Activated T-cell treated with anti-CD3 and anti-CD28 coated beads, Interleukin-2, amount 50 U/mL, for 72 hours (primary cell): ENCODE measurements around the gene FSTL4. TPM values are rescaled to one million over a fixed set of nuclear protein-coding genes. Genes with fewer than 3 reads are reported as not detected.
"Not testable (repeated sequence)": the region's sequence is repeated elsewhere in the genome, so short reads cannot be mapped to it uniquely, and the experiment has no call there.

ENCODE experiments used
- ATAC-seq, 2 donors: fragments of 150-1000 bp; cut with Tn5 transposase; replicated peaks in 1 of 2; 2 replicates each; pipeline ENCODE4 v1.10.0; 2021; ENCODE audit warnings: moderate library complexity in 2 of 2, mild to moderate bottlenecking in 1 of 2
- DNase-seq, 2 donors: peaks; one replicate each; pipeline ENCODE4 v3.0.0; 2021 to 2022; ENCODE audit warnings: mixed read lengths in 1 of 2
- H3K27ac Mint-ChIP-seq: one replicate; pipeline ENCODE4 v1.8.0; 2022; ENCODE audit warnings: mild to moderate bottlenecking, moderate library complexity, mixed read lengths
- H3K27me3 Mint-ChIP-seq: one replicate; pipeline ENCODE4 v1.8.0; 2022; ENCODE audit warnings: low read depth, mixed read lengths
- H3K36me3 Mint-ChIP-seq, 2 donors: one replicate each; pipeline ENCODE4 v1.8.0; 2022; ENCODE audit warnings: mixed read lengths in 2 of 2, mild to moderate bottlenecking in 1 of 2; ENCODE audit not compliant: insufficient read depth in 2 of 2
- H3K4me1 Mint-ChIP-seq: one replicate; pipeline ENCODE4 v1.8.0; 2022; ENCODE audit warnings: low read depth, mixed read lengths
- H3K4me3 Mint-ChIP-seq, 2 donors: one replicate each; pipeline ENCODE4 v1.8.0; 2022; ENCODE audit warnings: mild to moderate bottlenecking in 2 of 2, mixed read lengths in 2 of 2, moderate library complexity in 2 of 2
- H3K9me3 Mint-ChIP-seq, 2 donors: one replicate each; pipeline ENCODE4 v1.8.0; 2022; ENCODE audit warnings: mixed read lengths in 2 of 2
- total RNA-seq, 2 donors: library from RNA; stranded (reverse); gene quantifications; one replicate each; pipeline ENCODE4 v1.2.3, GENCODE V29; 2022

FSTL4 gene
- total RNA-seq, 2 donors from 2014 or later = not detected

DNA sequence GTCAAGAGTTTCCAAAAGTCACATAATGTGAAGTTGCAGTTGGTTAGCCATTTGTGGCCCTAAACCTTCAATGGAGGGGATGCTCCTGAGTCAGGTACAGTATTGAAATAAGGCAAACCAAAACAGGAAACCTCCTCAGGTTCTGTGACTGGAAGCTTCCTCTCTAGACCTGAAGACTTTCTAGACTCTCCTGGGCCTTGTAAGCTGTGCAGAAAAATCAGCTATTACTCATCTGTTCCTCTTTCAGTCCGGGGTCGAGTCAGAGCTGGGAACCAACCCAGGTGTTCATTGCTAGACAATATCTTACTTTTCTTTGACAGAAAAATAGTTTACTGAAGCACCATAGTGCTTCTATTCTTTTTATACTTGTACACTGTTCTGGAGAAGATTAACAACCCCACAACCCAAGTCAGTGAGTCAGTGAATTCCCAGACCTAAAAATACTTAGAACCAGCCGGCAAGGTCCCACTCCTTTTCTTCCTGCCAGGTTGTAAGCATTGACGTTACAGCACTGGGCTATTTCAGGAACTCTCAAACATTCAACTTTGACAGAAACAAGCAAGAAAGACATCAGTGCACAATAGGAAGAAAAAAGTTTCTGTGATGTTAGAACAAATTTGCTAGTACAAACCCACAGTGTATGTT is 47.3 kb downstream of the FSTL4 start:
- peaks cover 51% of the 10 kb centered on the region for H3K27me3 Mint-ChIP-seq
- no peaks in the 10 kb centered on the region for H3K9me3 Mint-ChIP-seq
- peak; percentile 56 to 78 for ATAC-seq
- H3K4me3 Mint-ChIP-seq = no peak overlapping the region
- H3K27ac Mint-ChIP-seq = no peak overlapping the region
- H3K36me3 Mint-ChIP-seq = no peaks in the 10 kb centered on the region
- H3K4me1 Mint-ChIP-seq = peaks cover 5% of the 10 kb centered on the region
- DNase-seq = peak in 1 of 2 donors; percentile 8

DNA sequence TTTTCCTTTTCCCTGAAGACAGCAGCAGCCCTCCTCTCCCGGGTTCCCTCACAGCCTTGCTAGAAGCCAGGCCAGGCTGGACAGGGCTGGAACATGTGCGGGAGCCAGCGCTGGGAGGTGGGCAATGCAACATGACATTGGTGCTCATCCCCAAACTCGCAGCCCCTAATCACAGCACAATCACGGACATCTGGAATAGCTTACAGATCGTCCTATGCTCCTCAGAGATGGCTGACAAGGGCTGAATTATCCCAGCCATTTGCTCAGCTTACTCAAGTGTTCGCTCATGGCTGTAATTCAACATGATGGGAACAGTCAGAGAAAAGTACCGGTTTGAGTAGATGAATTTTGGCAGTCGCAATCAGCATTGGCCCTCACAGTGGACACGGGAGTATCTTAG is 49.8 kb downstream of the FSTL4 start:
- peaks cover 56% of the 10 kb centered on the region for H3K27me3 Mint-ChIP-seq

DNA sequence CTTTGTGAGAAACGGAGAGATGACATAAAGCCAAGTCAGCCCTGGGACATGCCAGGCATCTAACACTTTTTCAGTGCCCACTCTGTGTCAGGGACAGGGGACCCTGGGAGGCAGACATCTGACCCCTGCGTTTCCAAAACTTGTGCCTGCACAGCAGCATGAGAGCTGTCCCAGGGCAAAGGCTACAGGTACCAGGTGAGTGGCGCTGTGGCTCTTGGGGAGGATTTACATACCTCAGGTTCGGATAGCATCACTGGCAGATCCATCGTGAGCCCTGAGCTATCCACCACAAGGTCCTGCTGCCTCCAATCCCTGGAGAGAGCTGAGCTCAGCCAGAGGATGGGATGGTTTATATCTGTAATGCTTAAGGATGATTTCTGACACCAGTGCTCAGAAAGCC is 52.4 kb downstream of the FSTL4 start:
- Mint-ChIP-seq H3K9me3 (no peaks in the 10 kb centered on the region), H3K36me3 (no peaks in the 10 kb centered on the region), H3K27ac (no peak overlapping the region), H3K4me3 (no peak overlapping the region), H3K27me3 (peaks cover 43% of the 10 kb centered on the region), H3K4me1 (peaks cover under 1% of the 10 kb centered on the region)
- ATAC-seq = no peak
- no peak for DNase-seq

More for the DNA sequence above, 49.8 kb downstream of the FSTL4 start:
- Mint-ChIP-seq H3K9me3 (no peaks in the 10 kb centered on the region), H3K36me3 (no peaks in the 10 kb centered on the region), H3K27ac (no peak overlapping the region), H3K4me1 (peaks cover 5% of the 10 kb centered on the region), H3K4me3 (no peak overlapping the region)
- DNase-seq (no peak), ATAC-seq (no peak)

DNA sequence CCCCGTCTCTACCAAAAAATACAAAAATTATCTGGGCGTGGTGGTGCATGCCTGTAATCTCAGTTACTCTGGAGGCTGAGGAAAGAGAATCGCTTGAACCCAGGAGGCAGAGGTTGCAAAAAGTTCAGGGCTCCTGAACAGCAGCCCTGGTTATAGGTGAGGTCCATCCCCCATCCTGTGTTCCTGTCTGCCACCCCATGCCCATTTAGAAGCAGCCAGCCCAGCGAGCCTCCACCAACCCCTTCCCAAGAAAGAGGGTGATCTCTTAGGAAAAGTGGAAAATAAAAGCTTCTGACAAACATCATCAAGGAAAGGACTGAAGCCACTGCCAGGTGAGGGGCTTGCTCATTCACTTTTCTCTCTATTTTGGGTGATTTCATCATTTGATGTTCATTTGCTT is 55.8 kb downstream of the FSTL4 start:
- H3K27me3 Mint-ChIP-seq = peaks cover 38% of the 10 kb centered on the region
- H3K4me3 Mint-ChIP-seq = no peak overlapping the region
- H3K27ac Mint-ChIP-seq = no peak overlapping the region
- ATAC-seq = no peak
- H3K9me3 Mint-ChIP-seq = no peaks in the 10 kb centered on the region
- no peaks in the 10 kb centered on the region for H3K36me3 Mint-ChIP-seq
- H3K4me1 Mint-ChIP-seq = no peaks in the 10 kb centered on the region
- DNase-seq = no peak

DNA sequence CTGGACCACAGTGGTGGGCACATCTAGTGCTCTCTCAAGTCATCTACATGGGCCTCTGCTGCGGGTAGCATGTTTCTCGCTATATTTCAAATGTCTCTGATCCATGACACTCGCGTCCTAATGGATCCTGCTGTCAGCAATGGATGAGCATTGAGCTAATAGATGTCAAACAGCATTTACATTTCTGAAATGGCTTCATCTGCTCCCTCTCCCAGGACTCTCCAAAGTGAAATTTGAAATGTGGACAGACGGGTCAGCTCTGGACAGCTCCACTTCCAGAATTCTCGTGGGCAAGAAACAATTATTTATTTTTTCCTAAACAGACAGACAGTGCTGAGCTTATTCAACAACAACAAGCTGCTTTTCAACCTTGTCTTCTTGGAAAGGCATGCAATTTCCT is 58.1 kb downstream of the FSTL4 start:
- Mint-ChIP-seq H3K4me1 (no peaks in the 10 kb centered on the region), H3K4me3 (no peak overlapping the region), H3K27ac (no peak overlapping the region), H3K27me3 (peaks cover 38% of the 10 kb centered on the region), H3K9me3 (no peaks in the 10 kb centered on the region), H3K36me3 (no peaks in the 10 kb centered on the region)
- DNase-seq = no peak
- ATAC-seq = no peak

DNA sequence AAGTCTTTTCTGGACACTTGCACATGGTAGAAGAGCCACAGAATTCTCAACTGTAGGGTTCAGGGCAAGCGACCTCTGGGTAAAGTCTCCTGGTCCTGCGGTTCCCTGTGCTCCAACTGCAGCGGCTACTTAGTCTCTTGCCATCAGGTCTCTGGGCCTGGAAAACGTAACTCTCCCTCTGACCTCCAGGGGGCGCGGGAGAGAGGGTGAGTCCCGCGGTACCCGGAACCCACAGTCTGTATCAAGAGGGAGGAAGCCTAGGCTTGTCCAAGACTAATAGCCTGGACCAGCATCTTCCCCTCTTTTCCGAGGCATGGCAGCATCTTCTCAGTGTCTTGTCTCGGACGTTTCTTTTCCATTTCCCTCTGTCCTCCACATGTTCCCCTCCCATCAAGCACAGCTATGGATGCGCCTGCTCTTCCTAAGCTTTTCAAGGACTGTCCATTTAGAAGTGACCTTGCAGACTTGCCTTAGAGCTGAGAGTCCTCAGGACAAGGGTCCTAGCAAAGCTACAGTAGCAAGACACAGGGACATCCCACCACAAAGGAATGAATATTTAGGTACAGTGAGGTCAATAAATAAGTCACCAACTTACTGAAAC is 59.3 kb downstream of the FSTL4 start:
- DNase-seq (peak; percentile 68 to 74), ATAC-seq (peak; percentile 62)

DNA sequence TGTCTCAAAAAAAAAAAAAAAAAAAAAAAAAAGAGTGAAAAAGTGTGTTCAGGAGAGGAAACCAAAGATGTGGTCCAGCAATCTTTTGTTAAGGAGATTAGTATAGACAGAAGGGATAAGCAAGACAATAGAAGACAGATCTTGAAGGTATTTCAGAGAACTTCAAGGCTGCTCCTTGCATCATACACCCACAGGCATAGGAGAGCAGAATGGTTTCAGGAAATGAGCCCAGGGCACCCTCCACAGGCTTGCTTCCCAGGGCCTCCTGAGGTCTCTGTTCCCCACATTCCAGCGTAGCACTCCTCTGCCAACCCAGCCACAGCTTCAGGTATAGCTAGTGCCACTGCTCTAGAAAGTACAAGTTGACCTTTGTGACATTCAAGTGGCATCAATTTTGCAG is 65.8 kb downstream of the FSTL4 start:
- Mint-ChIP-seq H3K27ac (no peak overlapping the region), H3K36me3 (no peaks in the 10 kb centered on the region), H3K9me3 (no peaks in the 10 kb centered on the region), H3K4me3 (no peak overlapping the region), H3K27me3 (peaks cover 26% of the 10 kb centered on the region), H3K4me1 (no peaks in the 10 kb centered on the region)
- no peak for DNase-seq
- no peak for ATAC-seq

More for the DNA sequence above, 59.3 kb downstream of the FSTL4 start:
- Mint-ChIP-seq H3K9me3 (no peaks in the 10 kb centered on the region), H3K27me3 (peaks cover 31% of the 10 kb centered on the region), H3K36me3 (no peaks in the 10 kb centered on the region), H3K27ac (no peak overlapping the region), H3K4me3 (no peak overlapping the region), H3K4me1 (no peaks in the 10 kb centered on the region)

DNA sequence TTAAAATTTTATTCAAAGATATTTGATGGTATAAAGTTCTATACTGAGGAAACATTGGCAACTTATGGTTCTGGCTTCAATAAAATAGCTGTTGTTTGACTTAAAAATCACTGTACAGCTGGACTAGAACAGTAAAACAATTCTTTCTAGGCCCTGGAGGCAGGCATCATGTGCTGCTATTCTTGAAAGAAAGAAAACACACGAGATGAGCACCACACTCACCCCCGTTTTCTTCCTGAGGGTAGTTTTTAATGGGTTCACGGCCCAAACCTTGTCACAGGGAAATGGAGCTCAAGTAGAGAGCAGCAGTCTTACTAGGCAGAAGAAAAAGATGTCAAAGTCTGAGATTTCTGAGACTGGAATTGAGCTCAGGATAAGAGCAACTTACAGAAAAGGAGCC is 68.0 kb downstream of the FSTL4 start:
- Mint-ChIP-seq H3K27me3 (peaks cover 33% of the 10 kb centered on the region), H3K4me1 (no peaks in the 10 kb centered on the region), H3K9me3 (no peaks in the 10 kb centered on the region), H3K4me3 (no peak overlapping the region), H3K36me3 (no peaks in the 10 kb centered on the region), H3K27ac (no peak overlapping the region)
- DNase-seq = no peak
- ATAC-seq = no peak

DNA sequence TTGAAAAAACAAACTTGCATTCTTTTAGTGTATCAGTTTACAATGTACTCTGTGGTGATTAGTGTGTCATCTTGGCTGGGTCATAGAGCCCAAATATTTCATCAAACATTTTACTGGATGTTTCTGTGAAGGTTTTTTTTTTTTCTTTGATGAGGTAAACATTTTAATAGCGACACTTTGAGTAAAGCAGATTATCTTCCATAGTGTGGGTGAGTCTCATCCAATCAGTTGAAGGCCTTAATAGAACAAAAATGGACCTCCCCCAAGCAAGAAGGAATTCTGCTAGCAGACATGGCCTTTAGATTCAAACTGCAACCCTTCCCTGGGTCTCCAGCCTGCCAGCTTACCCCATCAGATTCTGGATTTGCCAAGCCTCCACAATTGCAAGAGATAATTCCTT is 72.5 kb downstream of the FSTL4 start:
- peaks cover 43% of the 10 kb centered on the region for H3K27me3 Mint-ChIP-seq

DNA sequence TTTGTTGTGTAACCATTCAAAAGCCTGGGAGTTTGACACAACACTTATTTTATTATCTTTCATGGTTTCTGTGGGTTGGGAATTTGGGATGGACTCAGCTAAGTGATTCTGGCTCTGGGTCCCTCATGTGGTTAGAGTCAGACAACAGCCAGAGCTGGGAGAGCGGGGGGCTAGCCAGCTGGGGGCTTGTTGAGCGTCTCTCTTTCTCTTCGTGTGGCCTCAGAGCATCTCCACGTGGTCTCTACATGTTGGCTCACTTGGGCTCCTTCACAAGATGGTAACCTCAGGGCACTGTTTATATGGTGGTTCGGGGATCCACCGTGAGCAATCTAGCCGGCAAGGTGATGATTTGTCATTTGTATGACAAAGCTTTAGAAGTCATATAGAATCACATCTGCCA is 73.6 kb downstream of the FSTL4 start:
- Mint-ChIP-seq H3K9me3 (no peaks in the 10 kb centered on the region), H3K27ac (no peak overlapping the region), H3K4me1 (no peaks in the 10 kb centered on the region), H3K27me3 (peaks cover 40% of the 10 kb centered on the region), H3K36me3 (no peaks in the 10 kb centered on the region), H3K4me3 (no peak overlapping the region)
- DNase-seq = no peak
- no peak for ATAC-seq

More for the DNA sequence above, 72.5 kb downstream of the FSTL4 start:
- no peak for DNase-seq
- no peak for ATAC-seq
- no peaks in the 10 kb centered on the region for H3K9me3 Mint-ChIP-seq
- no peaks in the 10 kb centered on the region for H3K36me3 Mint-ChIP-seq
- H3K4me3 Mint-ChIP-seq = no peak overlapping the region
- no peaks in the 10 kb centered on the region for H3K4me1 Mint-ChIP-seq
- no peak overlapping the region for H3K27ac Mint-ChIP-seq

DNA sequence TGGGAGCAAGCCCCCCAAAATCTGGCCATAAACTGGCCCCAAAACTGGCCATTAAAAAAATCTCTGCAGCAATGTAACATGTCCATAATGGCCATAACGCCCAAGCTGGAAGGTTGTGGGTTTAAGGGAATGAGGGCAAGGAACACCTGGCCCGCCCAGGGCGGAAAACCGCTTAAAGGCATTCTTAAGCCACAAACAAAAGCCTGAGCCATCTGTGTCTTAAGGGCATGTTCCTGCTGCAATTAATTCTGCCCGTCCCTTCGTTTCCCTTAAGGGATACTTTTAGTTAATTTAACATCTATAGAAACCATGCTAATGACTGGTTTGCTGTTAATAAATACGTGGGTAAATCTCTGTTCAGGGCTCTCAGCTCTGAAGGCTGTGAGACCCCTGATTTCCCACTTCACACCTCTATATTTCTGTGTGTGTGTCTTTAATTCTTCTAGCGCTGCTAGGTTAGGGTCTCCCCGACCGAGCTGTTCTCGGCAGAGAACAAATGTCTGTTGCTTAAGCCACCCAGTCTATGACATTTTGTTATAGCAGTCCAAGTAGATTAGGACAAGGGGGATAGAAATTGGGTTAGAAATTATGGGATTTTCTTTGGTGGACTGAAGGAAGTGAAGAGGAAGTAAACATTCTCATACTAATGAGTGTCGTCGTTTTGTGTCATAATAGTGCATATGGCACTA is 77.0 kb downstream of the FSTL4 start:
- DNase-seq, ATAC-seq: not testable (repeated sequence)

DNA sequence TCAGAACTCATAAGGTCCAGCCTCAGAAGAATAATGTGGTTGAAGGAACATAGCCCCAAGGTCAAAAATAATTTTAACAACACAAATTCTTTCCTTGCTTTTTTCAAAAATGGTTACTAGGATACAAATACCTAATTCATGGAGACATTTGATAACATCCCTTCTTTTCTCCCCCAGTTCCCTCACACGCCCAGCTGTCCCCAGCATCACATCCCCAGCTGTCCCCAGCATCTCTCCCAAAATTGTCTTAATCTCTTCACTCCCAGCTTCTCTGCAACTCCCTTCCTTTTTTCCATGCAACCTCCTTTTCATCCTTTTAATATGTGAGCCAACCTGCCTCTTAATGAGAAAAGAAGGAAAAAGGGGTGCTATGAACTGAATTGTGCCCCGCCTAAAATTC is 77.8 kb downstream of the FSTL4 start:
- Mint-ChIP-seq H3K27ac (no peak overlapping the region), H3K9me3 (no peaks in the 10 kb centered on the region), H3K4me1 (no peaks in the 10 kb centered on the region), H3K4me3 (no peak overlapping the region), H3K27me3 (peaks cover 23% of the 10 kb centered on the region), H3K36me3 (no peaks in the 10 kb centered on the region)
- ATAC-seq (no peak), DNase-seq (no peak)

More for the DNA sequence above, 77.0 kb downstream of the FSTL4 start:
- H3K27me3 Mint-ChIP-seq = peaks cover 30% of the 10 kb centered on the region
- not testable (repeated sequence) for H3K9me3 Mint-ChIP-seq, H3K36me3 Mint-ChIP-seq, H3K4me3 Mint-ChIP-seq, H3K27ac Mint-ChIP-seq, H3K4me1 Mint-ChIP-seq

DNA sequence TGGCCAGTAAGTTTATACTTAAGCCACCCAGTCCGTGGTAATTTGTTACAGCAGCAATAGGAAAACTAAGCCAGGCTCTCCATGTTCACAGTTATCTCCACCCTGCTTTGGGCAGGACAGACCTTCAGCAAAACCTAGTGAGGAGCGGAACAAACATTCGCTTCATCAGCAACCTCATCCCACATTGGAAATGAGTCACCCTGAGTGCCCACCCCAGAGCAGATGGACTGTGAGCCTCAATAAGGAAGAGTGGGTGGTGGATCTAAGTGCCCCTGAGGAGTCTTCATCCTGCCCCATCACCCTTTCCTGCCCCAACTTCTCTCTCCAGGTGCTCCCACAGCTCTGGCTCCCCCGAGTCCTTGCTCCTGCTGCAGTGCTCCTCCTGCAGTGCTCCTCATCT is 78.8 kb downstream of the FSTL4 start:
- Mint-ChIP-seq H3K36me3 (no peaks in the 10 kb centered on the region), H3K27ac (no peak overlapping the region), H3K27me3 (peaks cover 17% of the 10 kb centered on the region), H3K4me3 (no peak overlapping the region), H3K9me3 (no peaks in the 10 kb centered on the region), H3K4me1 (no peaks in the 10 kb centered on the region)
- DNase-seq (no peak), ATAC-seq (no peak)
